Measurements from ENCODE around the gene JOSD1.

The JOSD1 gene

GRCh38 chr22:38727530-38728451, 27.0 kb upstream of the JOSD1 start:
- no peak overlapping the region for H3K27ac ChIP-seq
- TF ChIP-seq CTCF (IDR thresholded peaks at IDR 0.05), result no peak
- DNase-seq (ENCODE audit: low spot score), result no peak
- no peak overlapping the region for H3K4me3 ChIP-seq

- DNase-seq (ENCODE audit: low spot score), result no peak
- Histone ChIP-seq H3K27ac (no peak overlapping the region), H3K4me3 (no peak overlapping the region)
- no peak for TF ChIP-seq CTCF (IDR thresholded peaks at IDR 0.05)
These were observed 26.4 kb upstream of the JOSD1 start for GRCh38 chr22:38727123-38727522.

GRCh38 chr22:38725900-38726655, 25.3 kb upstream of the JOSD1 start:
- Histone ChIP-seq H3K4me3 (no peak overlapping the region), H3K27ac (no peak overlapping the region)
- TF ChIP-seq CTCF (IDR thresholded peaks at IDR 0.05), result no peak
- no peak for DNase-seq (ENCODE audit: low spot score)

GRCh38 chr22:38724926-38725571, 24.3 kb upstream of the JOSD1 start:
- no peak for DNase-seq (ENCODE audit: low spot score)
- TF ChIP-seq CTCF (IDR thresholded peaks at IDR 0.05), result peak; percentile 22
- Histone ChIP-seq H3K27ac (no peak overlapping the region), H3K4me3 (no peak overlapping the region)

GRCh38 chr22:38724176-38724575, 23.4 kb upstream of the JOSD1 start:
- no peak overlapping the region for H3K4me3 ChIP-seq
- no peak for DNase-seq (ENCODE audit: low spot score)
- TF ChIP-seq CTCF (IDR thresholded peaks at IDR 0.05), result no peak
- H3K27ac ChIP-seq, result no peak overlapping the region

- Histone ChIP-seq H3K27ac (no peak overlapping the region), H3K4me3 (no peak overlapping the region)
- no peak for DNase-seq (ENCODE audit: low spot score)
- TF ChIP-seq CTCF (IDR thresholded peaks at IDR 0.05), result no peak
These were observed 20.8 kb upstream of the JOSD1 start for GRCh38 chr22:38721551-38721950.
